ENCODE data around the gene ARHGAP4.

The ARHGAP4 gene

DNA sequence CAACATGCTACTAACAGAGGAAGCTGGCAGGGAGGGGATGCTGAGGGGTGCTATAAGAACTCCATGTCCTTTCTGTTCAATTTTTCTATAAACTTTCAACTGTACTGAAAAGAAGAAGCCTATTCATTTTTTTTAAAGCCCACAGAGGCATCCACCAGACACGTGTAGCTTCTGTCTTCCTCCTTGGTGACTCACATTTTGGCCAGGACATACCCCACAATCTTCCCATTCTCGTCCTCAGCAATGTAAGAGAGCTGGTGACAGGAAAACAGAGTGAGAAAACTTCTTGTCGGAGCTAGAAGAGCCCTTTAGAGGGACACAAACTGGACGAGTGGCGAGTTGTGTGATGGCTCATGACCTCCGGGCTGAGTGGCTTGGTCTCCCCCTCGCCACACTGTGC lies 7.7 kb upstream of the ARHGAP4 start:
- intact Hi-C loops (cut with DNase I; ENCODE audit: low total_unique reads): no loop called here
- H3K27me3 ChIP-seq: no peaks in the 10 kb centered on the region
- peaks cover 0 to 38% (median 24%) of the 10 kb centered on the region in 3 donors for H3K36me3 ChIP-seq
- DNase-seq: no peak
- H3K4me3 ChIP-seq: peak overlapping the region; percentile 66 to 75
- no peaks in the 10 kb centered on the region for H3K9me3 ChIP-seq
- peaks cover 0 to 26% (median 16%) of the 10 kb centered on the region in 4 donors for H3K4me1 ChIP-seq
- peak overlapping the region in 1 of 2 donors; percentile 61 for H3K27ac ChIP-seq
- TF ChIP-seq, protein P1, sequence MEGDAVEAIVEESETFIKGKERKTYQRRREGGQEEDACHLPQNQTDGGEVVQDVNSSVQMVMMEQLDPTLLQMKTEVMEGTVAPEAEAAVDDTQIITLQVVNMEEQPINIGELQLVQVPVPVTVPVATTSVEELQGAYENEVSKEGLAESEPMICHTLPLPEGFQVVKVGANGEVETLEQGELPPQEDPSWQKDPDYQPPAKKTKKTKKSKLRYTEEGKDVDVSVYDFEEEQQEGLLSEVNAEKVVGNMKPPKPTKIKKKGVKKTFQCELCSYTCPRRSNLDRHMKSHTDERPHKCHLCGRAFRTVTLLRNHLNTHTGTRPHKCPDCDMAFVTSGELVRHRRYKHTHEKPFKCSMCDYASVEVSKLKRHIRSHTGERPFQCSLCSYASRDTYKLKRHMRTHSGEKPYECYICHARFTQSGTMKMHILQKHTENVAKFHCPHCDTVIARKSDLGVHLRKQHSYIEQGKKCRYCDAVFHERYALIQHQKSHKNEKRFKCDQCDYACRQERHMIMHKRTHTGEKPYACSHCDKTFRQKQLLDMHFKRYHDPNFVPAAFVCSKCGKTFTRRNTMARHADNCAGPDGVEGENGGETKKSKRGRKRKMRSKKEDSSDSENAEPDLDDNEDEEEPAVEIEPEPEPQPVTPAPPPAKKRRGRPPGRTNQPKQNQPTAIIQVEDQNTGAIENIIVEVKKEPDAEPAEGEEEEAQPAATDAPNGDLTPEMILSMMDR (IDR thresholded peaks at IDR 0.05): no peak

DNA sequence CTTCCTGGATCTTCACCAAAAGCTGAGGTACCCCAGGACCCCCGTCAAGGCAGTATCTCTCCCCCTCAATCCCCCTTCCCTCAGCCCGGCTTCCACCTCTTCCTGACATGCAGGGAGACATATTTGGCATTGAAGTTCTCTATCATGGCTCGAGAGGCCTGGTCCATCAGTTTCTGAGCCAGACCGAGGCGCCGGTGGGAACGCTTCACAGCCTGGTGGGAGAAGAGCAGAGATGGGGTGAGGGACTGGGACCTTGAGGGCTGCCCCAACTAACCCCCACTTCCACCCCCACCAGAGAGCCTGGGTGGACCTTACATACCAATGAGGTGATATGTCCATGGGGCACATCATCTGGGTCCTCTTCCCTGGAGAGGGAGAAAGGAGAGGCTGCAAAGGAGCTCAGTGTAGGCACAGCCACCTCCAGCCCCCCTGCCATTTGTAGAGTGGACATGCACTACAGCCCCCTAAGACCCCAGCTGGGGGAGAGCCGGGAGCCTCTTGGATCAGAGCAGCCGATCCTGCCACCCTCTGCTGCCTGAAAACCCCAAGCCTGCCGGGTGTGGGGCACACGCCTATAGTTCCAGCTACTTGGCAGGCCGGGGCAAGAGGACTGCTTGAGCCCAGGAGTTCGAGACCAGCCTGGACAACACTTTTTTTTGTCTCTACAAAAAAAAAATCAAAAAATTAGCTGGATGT lies 6.3 kb upstream of the ARHGAP4 start:
- Histone ChIP-seq H3K9me3 (no peaks in the 10 kb centered on the region), H3K27ac (no peak overlapping the region), H3K36me3 (peaks cover 0 to 38% (median 24%) of the 10 kb centered on the region in 3 donors), H3K4me1 (peaks cover 0 to 31% (median 18%) of the 10 kb centered on the region in 4 donors), H3K4me3 (no peak overlapping the region), H3K27me3 (no peaks in the 10 kb centered on the region)
- intact Hi-C loops (cut with DNase I; ENCODE audit: low total_unique reads): no loop called here
- TF ChIP-seq, protein P1 (IDR thresholded peaks at IDR 0.05): no peak
- no peak for DNase-seq

DNA sequence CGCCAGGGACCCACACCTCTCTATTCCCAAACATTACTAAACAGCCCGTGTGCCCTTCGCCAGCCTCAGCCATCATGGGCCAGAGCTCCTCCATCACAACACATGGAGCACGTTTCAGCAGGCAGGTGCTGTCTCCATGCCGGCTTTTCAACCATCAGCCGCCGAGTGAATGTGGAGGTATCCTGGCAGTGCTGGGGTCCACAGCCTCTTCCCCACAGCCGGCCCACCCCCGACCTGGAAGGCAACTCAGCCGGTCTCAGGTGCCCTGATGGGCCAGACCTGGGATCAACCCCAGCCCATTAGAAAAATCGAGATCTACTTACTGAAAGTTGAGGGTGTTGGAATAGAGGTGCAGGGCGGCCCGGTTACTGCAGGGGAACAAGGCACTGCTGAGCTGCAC lies 5.7 kb upstream of the ARHGAP4 start:
- no peak for DNase-seq
- H3K36me3 ChIP-seq: peaks cover 0 to 38% (median 24%) of the 10 kb centered on the region in 3 donors
- no peak overlapping the region for H3K27ac ChIP-seq
- peaks cover 0 to 37% (median 22%) of the 10 kb centered on the region in 4 donors for H3K4me1 ChIP-seq
- no peaks in the 10 kb centered on the region for H3K27me3 ChIP-seq
- H3K4me3 ChIP-seq: no peak overlapping the region
- intact Hi-C loops (cut with DNase I; ENCODE audit: low total_unique reads): no loop called here
- no peaks in the 10 kb centered on the region for H3K9me3 ChIP-seq
- TF ChIP-seq, protein P1 (IDR thresholded peaks at IDR 0.05): no peak

DNA sequence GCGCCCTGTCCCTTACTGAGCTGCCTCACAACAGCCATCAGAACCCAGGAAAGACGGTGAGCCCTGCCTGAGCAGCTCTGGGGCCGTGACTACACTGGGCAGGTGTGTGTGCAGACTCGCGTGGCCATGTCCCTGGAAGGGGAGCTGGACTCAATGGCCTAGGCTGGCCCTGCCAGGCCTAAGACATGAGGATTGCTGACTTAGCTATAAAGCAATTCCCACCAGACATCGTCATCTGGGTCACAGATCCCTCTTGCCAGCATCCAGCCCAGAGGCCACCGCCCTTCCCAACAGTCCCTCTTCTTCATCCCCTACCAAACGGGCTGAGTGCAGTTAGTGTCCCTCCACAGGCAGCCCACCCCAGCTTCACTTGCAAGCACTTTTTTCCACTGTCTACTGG lies 5.1 kb upstream of the ARHGAP4 start:
- Histone ChIP-seq H3K9me3 (no peaks in the 10 kb centered on the region), H3K27ac (no peak overlapping the region), H3K27me3 (no peaks in the 10 kb centered on the region), H3K4me3 (no peak overlapping the region), H3K36me3 (peaks cover 0 to 38% (median 24%) of the 10 kb centered on the region in 3 donors), H3K4me1 (peaks cover 0 to 43% (median 27%) of the 10 kb centered on the region in 4 donors)
- intact Hi-C loops (cut with DNase I; ENCODE audit: low total_unique reads): no loop called here
- no peak for DNase-seq
- TF ChIP-seq, protein P1 (IDR thresholded peaks at IDR 0.05): no peak

DNA sequence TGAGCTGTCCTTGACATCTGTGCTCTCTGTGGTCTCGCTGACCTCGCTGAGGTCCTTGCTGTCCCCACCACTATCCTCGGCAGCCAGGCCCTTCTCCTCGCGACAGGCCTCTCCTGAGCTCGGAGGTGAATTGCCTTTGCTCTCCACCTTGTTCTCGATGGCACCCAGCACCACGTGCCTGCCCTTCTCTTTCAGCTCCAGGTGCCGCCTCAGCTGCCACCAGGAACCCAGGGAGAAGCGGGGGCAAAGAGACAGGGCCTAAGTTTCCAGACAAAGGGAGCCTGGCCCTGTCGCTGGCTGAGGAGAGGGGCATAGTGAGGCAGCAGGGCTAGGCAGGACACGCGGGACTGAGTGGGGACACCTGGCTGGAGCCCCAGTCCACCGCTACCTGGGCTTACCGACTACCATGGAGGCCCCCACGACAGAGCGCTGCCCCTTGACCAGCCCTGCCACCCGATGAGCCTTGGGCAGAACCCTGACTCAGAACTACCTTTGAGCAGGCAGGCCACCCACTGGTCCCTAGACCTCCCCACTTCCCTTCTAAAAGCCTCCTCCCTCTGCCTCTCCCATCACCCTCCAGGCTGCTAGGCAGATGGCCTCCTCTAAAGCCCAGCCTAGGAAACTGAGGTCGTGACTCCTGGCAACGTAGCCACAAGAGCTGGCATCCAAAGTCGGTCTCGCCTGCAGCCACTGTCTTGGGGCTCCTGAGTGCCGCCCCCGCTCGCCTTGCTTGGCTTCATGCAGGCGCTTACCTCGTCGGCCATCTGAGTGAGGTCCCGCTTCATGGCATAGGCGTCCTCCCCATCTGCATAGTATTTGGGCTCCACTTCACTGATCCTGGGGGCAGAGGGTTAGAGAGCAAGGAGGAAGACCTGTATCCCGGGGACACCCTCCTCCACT lies 4.2 kb upstream of the ARHGAP4 start:
- H3K9me3 ChIP-seq: no peaks in the 10 kb centered on the region

More for the DNA sequence above, 4.2 kb upstream of the ARHGAP4 start:
- H3K27ac ChIP-seq: no peak overlapping the region
- DNase-seq: no peak
- intact Hi-C loops (cut with DNase I; ENCODE audit: low total_unique reads): no loop called here
- peaks cover 0 to 45% (median 28%) of the 10 kb centered on the region in 4 donors for H3K4me1 ChIP-seq
- peaks cover 0 to 38% (median 24%) of the 10 kb centered on the region in 3 donors for H3K36me3 ChIP-seq
- TF ChIP-seq, protein P1 (IDR thresholded peaks at IDR 0.05): no peak
- H3K27me3 ChIP-seq: no peaks in the 10 kb centered on the region
- no peak overlapping the region for H3K4me3 ChIP-seq
